ENCODE measurements around the gene PDSS2.
"Not testable (repeated sequence)": the region's sequence is repeated elsewhere in the genome, so short reads cannot be mapped to it uniquely, and the experiment has no call there.

The PDSS2 gene

GRCh38 chr6:107413966-107414645, 45.3 kb downstream of the PDSS2 start:
- no peak for DNase-seq (ENCODE audit: low read depth)

- DNase-seq (ENCODE audit: low read depth): no peak
Observed at GRCh38 chr6:107411161-107411560, 48.2 kb downstream of the PDSS2 start.

GRCh38 chr6:107409942-107410341, 49.4 kb downstream of the PDSS2 start:
- no peak for DNase-seq (ENCODE audit: low read depth)

DNA sequence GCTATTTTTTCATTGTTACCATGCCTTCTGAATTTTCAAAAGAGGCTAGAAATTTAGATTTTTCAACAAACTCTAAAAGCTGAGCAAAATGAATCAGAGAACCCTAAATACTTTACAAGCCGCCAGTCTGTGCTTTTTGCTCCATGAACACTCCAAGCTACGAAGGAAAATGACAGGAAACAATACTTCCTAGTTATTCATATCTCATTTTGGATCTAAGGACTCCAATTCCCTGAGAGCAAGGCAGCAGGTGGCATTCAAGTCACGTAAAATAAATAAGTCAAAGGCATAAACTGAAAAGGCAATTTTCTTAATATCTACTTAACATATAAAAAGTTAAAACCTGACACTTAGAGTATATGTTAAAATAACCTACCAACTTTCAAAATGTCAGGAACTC, 50.6 kb downstream of the PDSS2 start:
- no peak for DNase-seq (ENCODE audit: low read depth)

DNA sequence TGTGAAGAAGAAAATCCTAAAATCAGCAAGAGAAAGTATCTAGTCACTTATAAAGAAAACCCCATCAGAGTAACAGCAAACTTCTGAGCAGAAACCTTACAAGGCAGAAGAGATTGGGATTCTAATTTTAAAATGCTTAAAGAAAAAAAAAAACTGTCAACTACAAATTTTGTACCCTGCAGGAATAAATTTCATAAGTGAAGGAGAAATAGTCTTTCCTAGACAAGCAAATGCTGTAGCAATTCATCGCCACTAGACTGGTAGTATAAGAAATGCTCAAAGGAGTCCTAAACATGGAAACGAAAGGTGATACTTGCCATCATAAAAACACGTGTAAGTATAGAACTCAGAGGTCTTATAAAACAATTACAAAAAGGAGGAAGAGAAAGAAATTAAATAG, 54.4 kb downstream of the PDSS2 start:
- DNase-seq (ENCODE audit: low read depth): no peak

DNA sequence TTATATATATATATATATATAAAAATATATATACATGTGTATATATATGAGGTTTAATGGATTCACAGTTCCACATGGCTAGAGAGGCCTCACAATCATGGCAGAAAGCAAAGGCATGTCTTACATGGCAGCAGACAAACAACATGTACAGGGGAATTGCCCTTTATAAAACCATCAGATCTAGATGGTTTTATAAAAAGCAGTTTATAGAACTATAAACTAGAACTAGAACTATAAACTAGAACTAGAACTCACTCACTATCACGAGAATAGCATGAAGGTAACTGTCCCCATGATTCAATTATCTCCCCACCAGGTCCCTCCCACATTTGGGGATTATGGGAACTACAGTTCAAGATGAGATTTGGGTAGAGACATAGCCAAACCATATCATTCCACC, 56.8 kb downstream of the PDSS2 start:
- DNase-seq (ENCODE audit: low read depth): no peak

DNA sequence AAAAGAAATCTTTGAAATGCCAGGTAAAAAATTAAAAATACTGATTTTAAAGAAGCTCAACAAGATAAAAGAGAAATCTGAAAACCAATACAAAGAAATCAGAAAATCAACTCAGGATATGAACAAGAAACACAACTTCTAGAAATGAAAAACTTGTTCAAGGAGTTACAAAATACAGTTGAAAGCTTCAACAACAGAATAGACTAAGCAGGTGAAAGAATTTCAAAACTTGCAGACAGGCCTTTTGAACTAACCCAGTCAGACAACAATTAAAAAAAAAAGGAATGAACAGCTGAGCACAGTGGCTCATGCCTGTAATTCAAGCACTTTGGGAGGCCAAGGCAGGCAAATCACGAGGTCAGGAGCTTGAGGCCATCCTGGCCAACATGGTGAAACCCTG, 57.8 kb downstream of the PDSS2 start:
- DNase-seq (ENCODE audit: low read depth): no peak

GRCh38 chr6:107400616-107401147, 58.7 kb downstream of the PDSS2 start:
- DNase-seq (ENCODE audit: low read depth): no peak

DNA sequence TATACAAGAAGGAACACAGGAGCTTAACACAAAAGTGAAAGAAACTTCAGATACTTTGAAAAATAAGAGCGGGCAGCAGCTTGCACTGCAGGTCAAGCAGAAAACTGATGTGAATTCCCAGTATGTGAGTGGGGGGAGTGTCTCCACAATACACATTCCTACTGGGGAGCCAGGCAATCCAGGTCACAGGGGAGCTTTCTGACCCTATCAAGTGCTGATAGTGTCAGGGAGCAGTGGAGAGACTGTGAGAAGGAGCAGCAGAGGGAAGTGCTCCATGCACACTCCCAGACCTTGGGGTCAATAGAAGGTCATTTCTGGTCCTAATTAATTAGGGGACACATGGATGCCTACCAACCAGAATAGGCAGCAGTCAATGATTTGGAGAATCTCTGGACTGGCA, 59.4 kb downstream of the PDSS2 start:
- DNase-seq (ENCODE audit: low read depth): no peak

DNA sequence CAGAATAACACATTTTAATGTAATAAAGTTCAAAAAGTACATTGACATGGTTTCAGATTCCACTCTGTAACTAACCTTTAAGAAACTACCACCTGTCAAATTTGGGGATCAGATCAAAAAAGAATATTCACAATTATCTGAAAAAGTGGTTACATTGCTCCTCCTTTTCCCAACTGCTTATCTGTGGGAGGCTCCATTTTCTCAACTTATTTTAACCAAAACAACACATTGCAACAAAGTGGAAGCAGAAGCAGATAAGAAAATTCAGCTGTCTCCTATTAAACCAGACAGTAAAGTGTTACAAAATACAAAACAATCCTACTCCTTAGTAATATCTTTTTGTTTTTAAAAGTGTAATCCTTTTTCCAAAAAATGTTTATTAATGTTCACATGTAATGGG, 61.4 kb downstream of the PDSS2 start:
- no peak for DNase-seq (ENCODE audit: low read depth)

DNA sequence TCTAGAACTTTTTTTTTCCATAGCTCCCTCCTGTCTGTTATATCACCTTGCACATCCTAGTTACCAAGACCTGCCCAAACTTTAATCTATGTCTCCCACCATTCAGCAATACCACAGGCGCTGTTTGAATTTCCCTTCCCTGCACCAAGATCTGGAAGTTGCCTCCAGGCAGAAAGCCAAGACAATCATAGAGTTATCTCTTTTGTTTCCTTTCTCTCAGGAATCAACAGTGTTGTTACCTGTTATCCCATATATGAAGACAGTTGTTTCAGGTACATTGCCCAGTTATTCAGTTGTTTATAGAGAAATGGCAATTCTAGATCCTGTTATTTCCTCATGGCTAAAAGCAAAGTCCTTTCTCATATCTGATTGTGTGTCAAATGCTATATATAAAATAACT, 63.2 kb downstream of the PDSS2 start:
- DNase-seq (ENCODE audit: low read depth): no peak

DNA sequence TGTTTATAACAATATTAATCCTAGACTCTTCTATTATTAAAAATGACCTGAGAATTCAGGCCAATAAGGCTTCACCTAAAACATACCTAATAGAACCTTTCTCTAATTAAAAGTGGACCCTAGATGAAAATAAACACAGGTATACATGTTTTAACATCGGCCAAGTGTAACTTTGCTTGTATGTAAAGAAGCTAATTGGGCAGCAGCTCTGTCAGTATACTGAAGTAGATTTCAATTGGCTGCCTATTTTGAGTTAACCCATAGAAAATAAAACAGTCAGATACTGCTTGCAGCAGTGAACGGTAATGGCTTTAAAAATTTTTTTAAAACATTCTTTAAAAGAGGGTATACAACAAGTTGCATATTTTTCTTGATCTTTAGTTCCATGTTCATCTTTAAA, 67.3 kb downstream of the PDSS2 start:
- no peak for DNase-seq (ENCODE audit: low read depth)

GRCh38 chr6:107390685-107391435, 68.5 kb downstream of the PDSS2 start:
- DNase-seq (ENCODE audit: low read depth): no peak

DNA sequence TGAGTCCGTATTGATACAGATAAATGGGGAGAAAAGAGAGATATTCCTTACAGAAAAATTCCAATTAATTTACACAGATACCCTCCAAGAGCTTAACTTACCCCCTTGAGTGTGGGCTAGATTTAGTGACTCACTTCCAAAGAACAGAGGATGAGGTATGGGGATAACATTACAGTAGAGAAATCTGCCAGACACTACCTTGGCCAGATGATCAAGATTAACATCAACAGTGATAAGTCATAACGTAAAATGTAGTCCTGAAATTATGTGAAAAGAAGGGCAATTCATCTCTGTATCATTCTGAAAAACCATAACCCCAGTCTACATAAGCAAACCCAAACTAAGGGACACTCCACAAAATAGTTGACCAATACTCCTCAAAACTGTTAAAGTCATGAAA, 69.3 kb downstream of the PDSS2 start:
- no peak for DNase-seq (ENCODE audit: low read depth)

- no peak for DNase-seq (ENCODE audit: low read depth)
Observed at GRCh38 chr6:107386904-107387303, 72.5 kb downstream of the PDSS2 start.

GRCh38 chr6:107386340-107386739, 73.0 kb downstream of the PDSS2 start:
- DNase-seq (ENCODE audit: low read depth): no peak

- no peak for DNase-seq (ENCODE audit: low read depth)
Observed at GRCh38 chr6:107383705-107384104, 75.7 kb downstream of the PDSS2 start.

GRCh38 chr6:107374264-107374663, 85.1 kb downstream of the PDSS2 start:
- DNase-seq (ENCODE audit: low read depth): no peak

DNA sequence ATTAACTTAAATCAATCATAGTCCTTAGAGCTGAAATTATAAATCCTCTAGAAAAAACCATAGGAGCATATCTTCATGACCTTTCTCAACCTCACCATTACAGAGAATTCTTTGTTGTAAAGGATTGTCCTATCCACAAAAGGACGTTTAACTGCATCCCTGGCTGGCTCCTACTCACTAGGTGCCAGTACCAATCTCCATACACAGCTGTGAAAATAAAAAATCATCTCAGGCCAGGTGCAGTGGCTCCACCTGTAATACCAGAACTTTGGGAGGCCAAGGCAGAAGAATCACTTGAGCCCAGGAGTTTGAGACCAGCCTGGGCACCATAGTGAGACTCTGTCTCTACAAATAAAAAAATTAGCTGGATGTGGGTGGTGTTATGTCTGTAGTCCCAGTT, 89.9 kb downstream of the PDSS2 start:
- DNase-seq (ENCODE audit: low read depth): no peak

DNA sequence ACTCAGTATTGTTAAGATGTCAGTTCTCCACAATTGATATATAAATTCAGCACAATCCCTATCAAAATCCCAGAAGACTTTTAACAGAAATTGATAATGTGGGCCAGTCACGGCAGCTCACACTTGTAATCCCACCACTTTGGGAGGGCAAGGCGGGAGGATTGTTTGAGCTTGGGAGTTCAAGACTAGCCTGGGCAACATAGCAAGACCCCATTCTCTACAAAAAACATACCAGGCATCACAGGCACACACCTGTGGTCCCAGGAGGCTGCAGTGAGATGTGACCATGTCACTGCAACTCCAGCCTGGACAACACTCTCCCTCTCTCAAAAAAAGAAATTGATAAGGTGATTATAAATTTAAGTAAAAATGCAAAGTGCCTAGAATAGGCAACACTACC, 90.9 kb downstream of the PDSS2 start:
- DNase-seq (ENCODE audit: low read depth): no peak

- DNase-seq (ENCODE audit: low read depth): not testable (repeated sequence)
Observed at GRCh38 chr6:107364173-107364572, 95.2 kb downstream of the PDSS2 start.

DNA sequence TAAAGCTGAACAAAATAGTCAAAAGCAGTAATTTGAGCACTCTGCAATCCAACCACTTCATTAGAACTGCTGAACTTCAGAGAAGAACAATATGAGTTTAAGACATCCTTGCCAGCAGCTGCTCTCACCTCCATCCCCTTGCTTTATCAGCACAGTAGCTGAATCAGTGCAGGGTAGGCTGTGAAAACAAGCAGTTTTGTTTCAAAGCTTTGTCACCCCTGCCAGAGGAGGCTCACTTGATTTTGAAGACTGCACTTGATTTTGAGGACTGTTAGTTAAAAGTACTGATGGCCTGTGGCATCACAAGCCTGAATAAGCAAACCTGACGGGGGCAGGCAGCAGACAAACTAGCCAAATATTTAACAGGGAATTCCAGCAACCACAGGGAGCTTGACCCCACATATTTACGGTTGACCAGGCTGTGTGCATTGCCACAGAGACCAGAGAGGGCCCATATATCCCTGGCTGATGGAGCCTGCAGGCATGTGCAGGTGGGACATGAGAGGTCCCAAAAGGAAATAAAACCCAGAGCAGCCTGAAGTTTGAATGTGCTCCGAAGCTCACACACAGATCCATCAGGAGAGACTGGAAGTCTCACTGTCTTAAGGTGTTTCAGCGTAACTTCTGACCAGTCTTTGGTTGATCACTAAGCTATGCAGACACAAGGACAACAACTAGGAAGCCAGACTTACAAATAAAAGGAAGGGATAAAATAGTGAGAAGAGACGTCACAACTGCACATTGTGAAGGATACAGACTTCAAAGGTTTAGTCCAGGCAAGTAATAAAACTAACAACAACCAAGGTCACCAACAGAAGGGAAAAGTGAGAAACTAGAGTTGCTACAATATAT, 97.4 kb downstream of the PDSS2 start:
- DNase-seq (ENCODE audit: low read depth): no peak

- no peak for DNase-seq (ENCODE audit: low read depth)
Observed at GRCh38 chr6:107360476-107360875, 98.9 kb downstream of the PDSS2 start.
